HG03095 (cell line): Measurements from ENCODE around the gene PIGQ.

Experiments
- ATAC-seq: cut with Tn5 transposase; IDR thresholded peaks from one replicate; pipeline ENCODE4 v1.9.1; 2021; ENCODE audit warnings: moderate library complexity; ENCODE audit not compliant: unreplicated experiment

PIGQ gene

GRCh38 chr16:566475-567372, 3.0 kb upstream of the PIGQ start, which contains the start of gene NHLRC4:
NHLRC4 (plus strand) TSS chr16:567005; CDS start chr16:568048, 1,043 bp downstream.
- no peak for ATAC-seq

- no peak for ATAC-seq
Observed at GRCh38 chr16:567373-568256, 2.2 kb upstream of the PIGQ start.

GRCh38 chr16:568401-569258, 1.1 kb upstream of the PIGQ start:
- ATAC-seq: no peak

GRCh38 chr16:572865-573650, 3.3 kb downstream of the PIGQ start:
- ATAC-seq: no peak

- no peak for ATAC-seq
Observed at GRCh38 chr16:574021-574760, 4.4 kb downstream of the PIGQ start.

- no peak for ATAC-seq
Observed at GRCh38 chr16:575354-576196, 5.8 kb downstream of the PIGQ start.

GRCh38 chr16:576197-576822, 6.5 kb downstream of the PIGQ start:
- no peak for ATAC-seq

- no peak for ATAC-seq
Observed at GRCh38 chr16:576823-577201, 7.0 kb downstream of the PIGQ start.

GRCh38 chr16:577796-578195, 8.0 kb downstream of the PIGQ start:
- no peak for ATAC-seq

GRCh38 chr16:578232-578869, 8.6 kb downstream of the PIGQ start:
- ATAC-seq: no peak

GRCh38 chr16:578870-579405, 9.2 kb downstream of the PIGQ start:
- no peak for ATAC-seq

GRCh38 chr16:580141-580945, 10.6 kb downstream of the PIGQ start:
- no peak for ATAC-seq

- no peak for ATAC-seq
Observed at GRCh38 chr16:580946-581498, 11.3 kb downstream of the PIGQ start.

- ATAC-seq: no peak
Observed at GRCh38 chr16:582218-582613, 12.4 kb downstream of the PIGQ start.

GRCh38 chr16:582614-583331, 13.0 kb downstream of the PIGQ start:
- ATAC-seq: no peak

GRCh38 chr16:583470-583814, 13.7 kb downstream of the PIGQ start:
- ATAC-seq: no peak
